NCI-H2227 (cell line): ENCODE results near the gene NCOR1.
A peak's percentile ranks its signal among the peaks of the same experiment; 100 is the strongest.

ENCODE experiments used
- DNase-seq: peaks from one replicate; lab custom pipeline; 2025; ENCODE audit not compliant: unreplicated experiment; lab: John Stamatoyannopoulos, UW

NCOR1 gene

GRCh38 chr17:16037636-16038035 is 177.7 kb downstream of the NCOR1 start:
- DNase-seq, result no peak

- DNase-seq, result no peak
These were observed 179.1 kb downstream of the NCOR1 start for GRCh38 chr17:16036261-16036660.

GRCh38 chr17:16033729-16034349 is 181.5 kb downstream of the NCOR1 start:
- DNase-seq, result no peak

GRCh38 chr17:16027708-16028584 is 187.4 kb downstream of the NCOR1 start:
- DNase-seq, result no peak

GRCh38 chr17:16026895-16027294 is 188.4 kb downstream of the NCOR1 start:
- no peak for DNase-seq

- no peak for DNase-seq
These were observed 190.1 kb downstream of the NCOR1 start for GRCh38 chr17:16025202-16025601.

- no peak for DNase-seq
These were observed 191.5 kb downstream of the NCOR1 start for GRCh38 chr17:16023881-16024280.

- no peak for DNase-seq
These were observed 196.0 kb downstream of the NCOR1 start for GRCh38 chr17:16019347-16019746.

GRCh38 chr17:16013943-16014407 is 201.4 kb downstream of the NCOR1 start:
- peak; percentile 6 for DNase-seq

- no peak for DNase-seq
These were observed 207.9 kb downstream of the NCOR1 start for GRCh38 chr17:16007439-16007838.

GRCh38 chr17:16005636-16006035 is 209.7 kb downstream of the NCOR1 start:
- DNase-seq, result no peak

- DNase-seq, result no peak
These were observed 211.5 kb downstream of the NCOR1 start for GRCh38 chr17:16003841-16004240.

GRCh38 chr17:16002708-16003260 is 212.6 kb downstream of the NCOR1 start:
- DNase-seq, result no peak

GRCh38 chr17:16001226-16001897 is 214.0 kb downstream of the NCOR1 start:
- no peak for DNase-seq

- peak; percentile 56 for DNase-seq
These were observed 215.1 kb downstream of the NCOR1 start for GRCh38 chr17:15999974-16000827.

GRCh38 chr17:15999141-15999973 is 216.0 kb downstream of the NCOR1 start, which contains the start of the genes TTC19 and ZSWIM7:
TTC19 (plus strand) TSS chr17:15999824; CDS start chr17:15999849, 25 bp downstream.
ZSWIM7 (minus strand) TSS chr17:15999704; CDS start chr17:15999594, 110 bp downstream.
- DNase-seq, result peak; percentile 95

- DNase-seq, result no peak
These were observed 217.2 kb downstream of the NCOR1 start for GRCh38 chr17:15998031-15998562.

- DNase-seq, result no peak
These were observed 219.0 kb downstream of the NCOR1 start for GRCh38 chr17:15996322-15996721.
